Measurements from ENCODE around the gene PTRH1.

DNA sequence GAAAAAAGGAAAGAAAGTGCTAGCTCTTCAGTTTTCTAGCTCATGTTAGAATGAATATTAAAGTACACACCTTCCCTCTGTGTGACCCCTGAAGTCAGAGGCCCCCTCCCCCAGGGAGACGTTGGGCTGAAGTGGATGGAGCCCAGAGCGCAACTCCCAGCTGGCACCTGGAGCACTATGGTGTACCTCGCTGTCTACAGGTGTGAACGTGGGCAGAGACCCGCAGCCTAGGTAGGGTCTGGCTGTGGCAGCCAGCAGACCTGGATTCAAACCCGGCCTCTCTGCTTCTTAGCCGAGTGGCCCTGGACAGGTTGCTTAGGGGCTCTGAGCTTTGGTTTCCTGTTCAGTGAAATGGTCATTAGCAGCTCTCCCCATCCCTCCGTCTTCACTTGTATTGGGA, 13.3 kb upstream of the PTRH1 start:
- TF ChIP-seq, protein P1, sequence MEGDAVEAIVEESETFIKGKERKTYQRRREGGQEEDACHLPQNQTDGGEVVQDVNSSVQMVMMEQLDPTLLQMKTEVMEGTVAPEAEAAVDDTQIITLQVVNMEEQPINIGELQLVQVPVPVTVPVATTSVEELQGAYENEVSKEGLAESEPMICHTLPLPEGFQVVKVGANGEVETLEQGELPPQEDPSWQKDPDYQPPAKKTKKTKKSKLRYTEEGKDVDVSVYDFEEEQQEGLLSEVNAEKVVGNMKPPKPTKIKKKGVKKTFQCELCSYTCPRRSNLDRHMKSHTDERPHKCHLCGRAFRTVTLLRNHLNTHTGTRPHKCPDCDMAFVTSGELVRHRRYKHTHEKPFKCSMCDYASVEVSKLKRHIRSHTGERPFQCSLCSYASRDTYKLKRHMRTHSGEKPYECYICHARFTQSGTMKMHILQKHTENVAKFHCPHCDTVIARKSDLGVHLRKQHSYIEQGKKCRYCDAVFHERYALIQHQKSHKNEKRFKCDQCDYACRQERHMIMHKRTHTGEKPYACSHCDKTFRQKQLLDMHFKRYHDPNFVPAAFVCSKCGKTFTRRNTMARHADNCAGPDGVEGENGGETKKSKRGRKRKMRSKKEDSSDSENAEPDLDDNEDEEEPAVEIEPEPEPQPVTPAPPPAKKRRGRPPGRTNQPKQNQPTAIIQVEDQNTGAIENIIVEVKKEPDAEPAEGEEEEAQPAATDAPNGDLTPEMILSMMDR (IDR thresholded peaks at IDR 0.05; ENCODE audit: low read depth, low read length, poor library complexity, severe bottlenecking), result no peak
- no peak for TF ChIP-seq EZH2phosphoT487 (IDR thresholded peaks at IDR 0.05; ENCODE audit: borderline replicate concordance, low read length)

Data from DOHH2 (cell line).